ENCODE measurements around the gene ATP5F1A.

ATP5F1A gene

DNA sequence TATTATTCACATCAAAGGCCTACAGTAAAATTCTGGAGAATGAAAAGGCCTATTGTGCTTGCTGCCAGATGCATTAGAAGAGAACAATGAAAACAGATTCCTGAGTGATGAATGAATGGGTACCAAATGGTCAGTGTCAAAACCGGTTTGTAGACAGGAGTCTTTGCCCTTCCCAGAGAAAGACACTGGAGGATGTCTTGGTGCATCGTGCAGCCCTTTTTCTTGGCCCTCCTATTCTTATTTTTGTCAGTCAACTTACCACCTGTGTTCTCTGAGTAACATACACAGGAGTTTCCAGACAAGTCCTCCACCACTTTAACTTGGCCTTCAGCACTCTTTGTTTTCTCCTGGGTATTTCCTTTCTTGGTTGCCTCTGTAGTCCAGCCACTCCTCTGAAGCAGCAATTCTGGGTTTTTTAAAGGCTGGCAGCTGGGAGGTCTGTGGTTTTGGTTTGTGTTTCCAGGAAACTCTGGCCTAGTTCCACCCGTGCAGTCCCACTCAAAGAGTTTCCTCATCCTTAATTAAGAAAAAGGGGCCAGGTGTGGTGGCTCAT lies 55.4 kb downstream of the ATP5F1A start:
- no peak for DNase-seq

GRCh38 chr18:46040747-46041104 lies 57.4 kb downstream of the ATP5F1A start:
- DNase-seq, result no peak

DNA sequence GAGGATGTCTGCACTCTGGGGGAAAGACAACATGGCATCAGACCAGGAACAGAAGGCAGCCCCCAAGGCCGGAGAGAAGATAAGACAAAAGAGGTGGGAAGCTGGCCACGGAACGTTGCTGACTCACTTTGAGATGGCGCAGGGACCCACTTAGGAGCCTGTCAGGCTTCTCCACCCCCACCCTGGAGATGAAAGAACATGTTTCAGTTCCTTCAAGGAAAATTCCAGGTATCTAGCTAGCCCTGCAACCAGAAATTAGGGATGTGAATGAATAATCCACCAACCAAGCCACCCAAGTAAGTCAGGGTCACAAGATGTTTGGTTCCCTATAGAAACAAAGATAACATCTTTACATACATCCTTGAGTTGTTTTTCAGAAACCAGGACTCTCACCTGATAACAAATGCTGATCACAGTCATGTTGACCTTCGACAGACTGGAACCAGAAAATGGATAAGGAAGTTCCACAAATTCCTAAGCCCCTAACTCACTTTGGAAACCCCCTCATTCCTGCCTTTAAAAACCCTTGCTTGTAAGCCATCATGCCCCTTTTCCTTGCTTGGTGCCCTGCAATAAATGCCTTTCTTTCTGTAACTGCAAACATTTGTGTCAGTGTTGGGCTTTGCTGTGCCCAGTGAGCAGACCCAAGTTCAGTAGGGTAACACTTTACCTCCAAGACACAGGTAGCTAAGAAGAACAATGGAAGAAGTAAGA lies 57.9 kb downstream of the ATP5F1A start:
- no peak for DNase-seq

DNA sequence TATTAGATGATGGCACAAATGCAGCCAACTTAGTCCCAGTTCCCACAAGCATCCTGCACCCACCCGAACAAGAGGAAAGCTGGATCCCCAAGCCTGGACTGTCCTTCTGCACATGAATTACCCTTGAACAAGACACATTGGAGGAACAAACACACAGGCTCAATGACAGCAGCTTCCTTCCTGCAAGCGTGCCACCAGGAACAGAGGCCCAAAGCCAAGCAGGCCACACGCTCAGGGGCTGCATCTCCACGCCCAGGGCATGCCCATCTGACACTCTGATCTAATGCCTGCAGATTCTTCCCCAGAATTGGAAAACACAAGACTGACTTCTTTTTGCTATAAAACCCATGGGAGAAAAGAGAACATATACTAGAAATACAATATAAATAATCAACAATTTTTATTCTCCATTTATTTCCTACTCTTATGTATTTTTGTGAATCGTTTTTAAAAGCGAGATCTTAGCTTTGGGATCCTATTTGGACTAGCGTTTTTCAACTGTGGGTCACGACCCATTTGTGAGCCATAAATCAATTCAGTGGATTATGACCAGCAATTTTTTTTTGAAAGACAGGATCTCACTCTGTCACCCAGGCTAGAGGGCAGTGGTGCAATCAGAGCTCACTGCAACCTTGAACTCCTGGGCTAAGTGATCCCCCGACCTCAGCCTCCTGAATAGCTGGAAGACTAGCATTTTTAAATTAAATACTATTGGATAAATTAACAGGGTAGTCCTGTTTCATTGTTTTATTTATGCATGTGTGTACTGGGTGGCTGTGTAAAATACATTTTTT lies 60.4 kb downstream of the ATP5F1A start:
- no peak for DNase-seq

DNA sequence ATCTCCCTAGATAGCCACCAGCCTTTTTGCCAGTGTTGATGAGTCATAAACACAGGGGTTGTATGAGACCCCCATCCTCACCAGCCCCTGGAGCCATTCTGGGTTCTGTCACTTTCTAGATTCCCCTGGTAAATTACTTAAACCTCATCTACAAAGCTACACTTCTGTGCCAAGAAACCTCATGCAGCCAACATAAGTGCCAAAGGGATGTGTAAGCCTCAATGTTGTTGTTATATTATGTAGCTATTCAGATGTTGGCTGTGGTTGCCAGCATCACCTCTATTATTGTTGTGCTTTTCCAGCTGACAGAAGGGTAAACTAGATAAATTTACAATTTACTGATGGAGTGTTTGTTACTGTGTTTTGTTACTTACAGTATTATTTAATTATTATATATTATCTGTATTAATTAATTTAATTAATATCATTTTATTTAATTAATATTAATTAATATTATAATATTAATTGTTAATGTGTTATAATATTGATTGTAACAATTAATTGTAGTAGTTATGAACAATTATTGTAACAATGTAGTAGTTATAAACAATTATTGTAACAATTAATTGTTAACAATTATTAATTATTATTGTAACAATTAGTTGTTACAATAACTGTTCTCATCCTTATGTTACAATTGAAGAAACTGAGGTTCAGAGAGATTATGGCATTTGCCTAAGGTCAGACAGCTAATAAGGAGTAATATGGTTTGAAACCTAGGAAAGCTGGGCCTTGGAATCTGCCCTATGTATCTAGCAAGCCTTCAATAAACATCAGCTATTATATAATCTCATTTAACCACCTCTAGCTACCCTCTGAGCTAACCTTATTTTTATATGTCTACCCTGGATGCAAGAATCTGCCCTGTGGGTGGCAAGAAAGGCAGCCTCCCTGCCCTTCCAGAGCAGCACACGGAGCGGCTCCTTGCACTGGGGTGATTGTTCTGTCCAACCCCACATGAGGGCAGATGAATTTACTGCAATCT lies 62.1 kb downstream of the ATP5F1A start:
- no peak for DNase-seq

- no peak for DNase-seq
These were observed 63.9 kb downstream of the ATP5F1A start for GRCh38 chr18:46034230-46034629.

GRCh38 chr18:46031741-46032140 lies 66.4 kb downstream of the ATP5F1A start:
- DNase-seq, result no peak
